Activated T-helper 17 cell treated with anti-CD3 and anti-CD28 coated beads, Interleukin-2, amount 50 U/mL, for 72 hours (primary cell): ENCODE data around the gene RNU11. TPM values are rescaled to one million over a fixed set of nuclear protein-coding genes. Genes with fewer than 3 reads are reported as not detected.
"Not testable (repeated sequence)": the region's sequence is repeated elsewhere in the genome, so short reads cannot be mapped to it uniquely, and the experiment has no call there.

Experiments
- ATAC-seq: fragments of 150-1000 bp; cut with Tn5 transposase; replicated peaks from 2 replicates; pipeline ENCODE4 v1.10.0; 2021; ENCODE audit warnings: mild to moderate bottlenecking, moderate library complexity
- H3K27ac Mint-ChIP-seq: one replicate; pipeline ENCODE4 v1.8.0; 2022; ENCODE audit warnings: mixed read lengths
- H3K27me3 Mint-ChIP-seq: one replicate; pipeline ENCODE4 v1.8.0; 2022; ENCODE audit warnings: mixed read lengths
- H3K36me3 Mint-ChIP-seq: one replicate; pipeline ENCODE4 v1.8.0; 2022; ENCODE audit warnings: low read depth, mild to moderate bottlenecking, mixed read lengths
- H3K4me1 Mint-ChIP-seq: one replicate; pipeline ENCODE4 v1.8.0; 2022; ENCODE audit warnings: mixed read lengths
- H3K4me3 Mint-ChIP-seq: one replicate; pipeline ENCODE4 v1.8.0; 2022; ENCODE audit warnings: mild to moderate bottlenecking, mixed read lengths
- H3K9me3 Mint-ChIP-seq: one replicate; pipeline ENCODE4 v1.8.0; 2022; ENCODE audit warnings: mixed read lengths
- total RNA-seq, 2 donors: library from RNA; stranded (reverse); gene quantifications; one replicate each; pipeline ENCODE4 v1.2.3, GENCODE V29; 2022

Gene RNU11
- total RNA-seq, result not detected

DNA sequence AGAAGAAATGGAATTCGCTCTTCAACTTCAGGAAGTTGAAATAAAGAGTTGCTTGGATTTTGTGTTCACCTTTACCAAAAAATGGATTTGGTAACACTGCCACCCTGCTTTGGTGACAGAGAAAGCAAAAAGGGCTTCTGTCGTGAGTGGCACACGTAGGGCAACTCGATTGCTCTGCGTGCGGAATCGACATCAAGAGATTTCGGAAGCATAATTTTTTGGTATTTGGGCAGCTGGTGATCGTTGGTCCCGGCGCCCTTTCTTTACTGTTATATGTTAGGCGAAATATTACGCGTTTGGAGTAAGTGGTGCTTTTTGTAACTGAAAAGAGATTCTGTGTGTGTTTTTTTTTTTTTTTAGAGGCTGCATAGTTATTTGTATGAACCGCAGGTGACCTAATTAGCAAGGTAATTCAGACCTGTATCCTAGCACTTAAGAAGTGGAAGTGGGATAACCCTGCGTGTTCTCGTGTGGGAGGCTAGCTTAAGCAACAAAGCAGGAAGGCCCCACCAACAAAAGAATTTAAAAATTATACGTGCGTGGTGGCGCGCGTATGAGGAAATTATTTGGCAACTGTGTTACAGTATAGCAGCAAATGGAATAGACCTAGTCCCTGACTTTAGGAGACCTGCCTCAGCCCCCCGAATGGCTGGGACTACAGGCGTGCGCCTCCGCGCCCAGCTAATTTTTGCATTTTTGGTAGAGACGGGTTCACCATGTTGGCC, at the start of gene RNU11:
Gene RNU11, plus strand, starts transcription at position 127 of the 725 bp plus-strand sequence.
- Mint-ChIP-seq H3K36me3 (peaks cover 19% of the 10 kb centered on the region), H3K27me3 (no peaks in the 10 kb centered on the region), H3K4me3 (peak within 1 kb of the TSS; percentile 95), H3K9me3 (no peaks in the 10 kb centered on the region), H3K4me1 (peaks cover 21% of the 10 kb centered on the region), H3K27ac (peak within 1 kb of the TSS; percentile 100)
- peak; percentile 79 for ATAC-seq

DNA sequence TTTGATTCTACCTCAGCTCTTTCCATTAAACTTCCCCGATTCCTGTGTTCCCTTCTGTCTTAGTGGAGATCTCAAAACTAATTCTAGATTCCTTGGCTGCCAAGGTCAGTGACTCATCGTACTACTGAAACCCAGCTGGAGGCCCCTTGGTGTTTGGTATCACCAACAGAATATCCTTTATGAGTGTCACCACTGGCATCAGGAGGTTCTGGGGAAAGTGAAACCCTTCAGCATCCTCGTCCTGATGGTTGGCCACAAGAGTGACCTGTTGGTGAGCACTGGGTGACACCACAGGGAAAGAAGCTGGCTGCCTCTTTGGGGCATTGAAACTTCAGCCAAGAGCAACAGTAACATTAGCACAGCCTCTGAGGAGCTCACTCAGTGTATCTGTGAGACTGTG, 46.7 kb upstream of the RNU11 start:
- Mint-ChIP-seq H3K4me3 (no peak overlapping the region), H3K4me1 (no peaks in the 10 kb centered on the region), H3K9me3 (no peaks in the 10 kb centered on the region), H3K27ac (peak overlapping the region; percentile 30), H3K36me3 (peaks cover 41% of the 10 kb centered on the region), H3K27me3 (no peaks in the 10 kb centered on the region)
- ATAC-seq, result peak; percentile 94

GRCh38 chr1:28602536-28603439, 45.6 kb upstream of the RNU11 start:
- no peaks in the 10 kb centered on the region for H3K27me3 Mint-ChIP-seq
- H3K4me1 Mint-ChIP-seq, result no peaks in the 10 kb centered on the region
- ATAC-seq, result no peak
- peaks cover 52% of the 10 kb centered on the region for H3K36me3 Mint-ChIP-seq
- no peaks in the 10 kb centered on the region for H3K9me3 Mint-ChIP-seq
- H3K4me3 Mint-ChIP-seq, result no peak overlapping the region
- no peak overlapping the region for H3K27ac Mint-ChIP-seq

DNA sequence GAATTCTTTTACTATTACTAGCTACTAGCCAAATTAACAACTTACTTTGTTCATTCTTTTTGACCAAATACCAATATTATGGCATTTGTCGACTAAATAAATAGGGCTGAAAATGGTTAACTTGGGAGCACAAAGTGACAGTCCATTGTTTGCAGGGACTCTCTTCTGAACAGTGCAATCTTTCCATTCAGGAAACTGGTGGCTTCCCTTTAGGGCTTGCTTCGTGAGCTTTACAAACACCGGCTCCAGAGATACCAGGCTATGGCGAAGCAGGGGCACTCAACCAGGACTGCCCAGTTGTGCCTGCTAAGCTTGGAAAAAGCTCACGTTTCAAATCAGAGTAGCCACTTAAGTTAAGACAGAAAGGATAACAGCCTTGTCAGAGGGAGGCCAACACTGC, 44.0 kb upstream of the RNU11 start:
- H3K9me3 Mint-ChIP-seq, result no peaks in the 10 kb centered on the region
- H3K27me3 Mint-ChIP-seq, result no peaks in the 10 kb centered on the region
- peaks cover 64% of the 10 kb centered on the region for H3K36me3 Mint-ChIP-seq
- H3K4me1 Mint-ChIP-seq, result no peaks in the 10 kb centered on the region
- no peak overlapping the region for H3K27ac Mint-ChIP-seq
- no peak for ATAC-seq
- H3K4me3 Mint-ChIP-seq, result no peak overlapping the region

GRCh38 chr1:28604962-28605361, 43.4 kb upstream of the RNU11 start:
- H3K4me1 Mint-ChIP-seq, result no peaks in the 10 kb centered on the region
- H3K4me3 Mint-ChIP-seq, result no peak overlapping the region
- H3K36me3 Mint-ChIP-seq, result peaks cover 69% of the 10 kb centered on the region
- H3K27ac Mint-ChIP-seq, result no peak overlapping the region
- H3K27me3 Mint-ChIP-seq, result no peaks in the 10 kb centered on the region
- ATAC-seq, result no peak
- H3K9me3 Mint-ChIP-seq, result no peaks in the 10 kb centered on the region

GRCh38 chr1:28606771-28607170, 41.6 kb upstream of the RNU11 start:
- H3K27ac Mint-ChIP-seq, result no peak overlapping the region
- no peak overlapping the region for H3K4me3 Mint-ChIP-seq
- peaks cover 79% of the 10 kb centered on the region for H3K36me3 Mint-ChIP-seq
- no peaks in the 10 kb centered on the region for H3K27me3 Mint-ChIP-seq
- no peaks in the 10 kb centered on the region for H3K4me1 Mint-ChIP-seq
- ATAC-seq, result no peak
- no peaks in the 10 kb centered on the region for H3K9me3 Mint-ChIP-seq

DNA sequence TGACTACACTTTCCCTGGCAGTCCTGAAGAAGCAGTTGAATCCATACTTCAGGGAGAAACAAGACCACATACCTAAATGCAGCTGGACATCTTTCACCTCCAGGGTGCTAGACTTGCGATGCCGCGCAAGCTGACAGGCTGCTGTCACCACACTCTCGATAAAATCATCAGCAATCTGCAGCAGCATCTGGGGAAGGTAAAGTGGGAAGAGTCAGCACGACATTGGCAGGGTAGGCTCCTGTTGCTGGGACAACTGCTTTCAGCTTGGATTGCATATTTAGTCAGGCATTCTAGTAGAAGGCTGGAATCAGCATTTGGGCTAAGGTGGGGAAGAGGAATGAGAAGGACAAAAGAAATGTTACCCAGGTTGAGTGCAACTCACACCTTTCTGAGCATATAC, 35.2 kb upstream of the RNU11 start:
- H3K4me1 Mint-ChIP-seq, result no peaks in the 10 kb centered on the region
- peaks cover 79% of the 10 kb centered on the region for H3K36me3 Mint-ChIP-seq
- no peak overlapping the region for H3K4me3 Mint-ChIP-seq
- H3K27ac Mint-ChIP-seq, result no peak overlapping the region
- H3K27me3 Mint-ChIP-seq, result no peaks in the 10 kb centered on the region
- H3K9me3 Mint-ChIP-seq, result no peaks in the 10 kb centered on the region
- ATAC-seq, result no peak

DNA sequence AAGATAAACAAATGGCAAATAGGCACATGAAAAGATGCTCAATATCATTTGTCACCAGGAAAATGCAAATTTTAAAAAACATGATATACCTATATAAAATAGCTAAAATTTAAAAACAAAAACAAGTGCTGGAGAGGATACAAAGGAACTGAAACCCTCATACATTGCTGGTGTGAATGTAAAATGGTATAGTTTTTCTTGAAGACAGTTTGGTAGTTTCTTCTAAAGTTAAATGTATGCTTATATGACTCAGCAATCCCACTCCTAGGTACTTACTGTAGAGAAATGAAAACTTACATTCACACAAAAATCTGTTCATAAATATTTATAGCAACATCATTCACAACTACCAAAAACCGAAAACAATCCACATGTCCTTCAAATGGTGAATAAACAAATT, 16.7 kb upstream of the RNU11 start:
- Mint-ChIP-seq H3K36me3 (peaks cover 15% of the 10 kb centered on the region), H3K27ac (no peak overlapping the region), H3K27me3 (no peaks in the 10 kb centered on the region), H3K4me3 (no peak overlapping the region), H3K4me1 (peaks cover 6% of the 10 kb centered on the region), H3K9me3 (no peaks in the 10 kb centered on the region)
- no peak for ATAC-seq

DNA sequence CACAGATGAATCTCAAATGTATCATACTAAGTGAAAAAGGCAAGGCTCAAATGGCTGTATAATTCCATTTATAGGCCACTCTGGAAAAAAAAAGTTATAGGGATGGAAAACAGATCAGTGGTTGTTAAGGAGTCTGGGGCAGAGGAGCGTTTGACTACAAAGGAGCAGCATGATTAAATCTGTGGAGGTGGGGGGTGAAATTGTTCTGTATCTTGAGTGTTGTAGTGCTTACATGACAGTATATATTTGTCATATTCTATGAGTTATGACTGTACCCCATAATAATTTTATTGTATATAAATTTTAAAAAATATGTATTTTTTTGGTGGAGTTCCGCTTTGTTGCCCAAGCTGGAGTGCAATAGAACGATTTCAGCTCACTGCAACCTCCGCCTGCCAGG, 15.8 kb upstream of the RNU11 start:
- H3K27ac Mint-ChIP-seq, result no peak overlapping the region
- no peak for ATAC-seq
- no peaks in the 10 kb centered on the region for H3K9me3 Mint-ChIP-seq

DNA sequence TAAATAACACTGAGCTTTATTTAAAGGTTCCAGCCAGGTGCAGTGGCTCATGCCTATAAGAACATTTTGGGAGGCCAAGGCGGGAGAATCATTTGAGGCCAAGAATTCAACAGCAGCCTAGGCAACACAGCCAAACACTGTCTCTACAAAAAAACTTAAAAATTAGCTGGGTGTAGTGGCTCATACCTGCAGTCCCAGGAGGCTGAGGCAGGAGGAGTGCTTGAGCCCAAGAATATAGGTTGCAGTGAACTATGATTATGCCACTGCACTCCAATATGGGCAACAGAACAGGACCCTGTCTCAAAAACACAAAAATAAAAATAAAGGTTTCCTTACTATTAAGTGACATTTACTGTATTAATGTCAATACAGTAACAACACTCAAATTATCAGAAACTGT, 7.6 kb upstream of the RNU11 start:
- ATAC-seq, result no peak
- Mint-ChIP-seq H3K4me3 (peak overlapping the region; percentile 100), H3K27ac (no peak overlapping the region), H3K4me1 (peaks cover 29% of the 10 kb centered on the region), H3K27me3 (no peaks in the 10 kb centered on the region), H3K9me3 (no peaks in the 10 kb centered on the region), H3K36me3 (peaks cover 36% of the 10 kb centered on the region)

More for the DNA sequence above, 15.8 kb upstream of the RNU11 start:
- peaks cover 6% of the 10 kb centered on the region for H3K4me1 Mint-ChIP-seq
- no peak overlapping the region for H3K4me3 Mint-ChIP-seq
- no peaks in the 10 kb centered on the region for H3K27me3 Mint-ChIP-seq
- peaks cover 15% of the 10 kb centered on the region for H3K36me3 Mint-ChIP-seq

DNA sequence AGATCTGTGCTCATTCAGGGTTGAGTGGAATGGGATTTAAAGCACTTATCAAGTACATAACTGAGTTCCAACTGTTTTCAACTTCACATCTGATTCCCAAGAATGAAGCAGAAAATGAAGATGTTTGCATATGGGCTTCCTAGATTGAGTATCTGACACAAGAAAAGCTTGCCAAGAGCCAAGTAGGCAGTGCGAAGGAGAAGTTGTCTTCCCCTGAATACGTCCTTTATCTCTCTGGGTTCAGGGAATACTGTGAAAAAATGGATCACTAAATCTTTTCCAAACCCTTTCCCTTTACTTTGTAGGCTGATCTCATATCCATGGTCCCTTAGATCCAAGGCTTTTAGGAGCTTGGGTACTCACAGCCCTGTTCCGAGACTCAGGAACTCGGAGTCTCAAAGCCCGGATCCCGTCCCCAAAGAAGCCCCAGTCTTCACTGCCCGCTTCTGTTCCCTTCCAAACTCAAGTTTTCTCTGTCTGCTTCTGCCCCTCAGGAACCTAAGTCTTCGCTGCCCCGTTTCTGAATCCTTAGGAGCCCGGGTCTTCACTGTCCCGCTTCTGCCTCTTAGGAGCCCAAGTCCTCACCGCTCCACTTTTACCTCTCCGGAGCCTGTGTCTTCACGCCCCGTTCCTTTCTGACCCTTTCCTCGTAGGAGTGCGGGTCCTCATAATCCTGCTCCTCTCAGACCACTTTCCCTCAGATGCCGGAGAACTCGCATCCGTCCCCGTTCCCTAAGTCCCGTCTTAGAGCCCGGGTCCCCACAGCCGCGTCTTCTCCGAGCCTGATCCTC, 6.1 kb upstream of the RNU11 start:
- peaks cover 27% of the 10 kb centered on the region for H3K36me3 Mint-ChIP-seq
- no peaks in the 10 kb centered on the region for H3K9me3 Mint-ChIP-seq
- peak overlapping the region; percentile 100 for H3K4me3 Mint-ChIP-seq
- peaks cover 23% of the 10 kb centered on the region for H3K4me1 Mint-ChIP-seq
- H3K27me3 Mint-ChIP-seq, result no peaks in the 10 kb centered on the region
- H3K27ac Mint-ChIP-seq, result peak overlapping the region; percentile 100
- peak; percentile 33 for ATAC-seq

DNA sequence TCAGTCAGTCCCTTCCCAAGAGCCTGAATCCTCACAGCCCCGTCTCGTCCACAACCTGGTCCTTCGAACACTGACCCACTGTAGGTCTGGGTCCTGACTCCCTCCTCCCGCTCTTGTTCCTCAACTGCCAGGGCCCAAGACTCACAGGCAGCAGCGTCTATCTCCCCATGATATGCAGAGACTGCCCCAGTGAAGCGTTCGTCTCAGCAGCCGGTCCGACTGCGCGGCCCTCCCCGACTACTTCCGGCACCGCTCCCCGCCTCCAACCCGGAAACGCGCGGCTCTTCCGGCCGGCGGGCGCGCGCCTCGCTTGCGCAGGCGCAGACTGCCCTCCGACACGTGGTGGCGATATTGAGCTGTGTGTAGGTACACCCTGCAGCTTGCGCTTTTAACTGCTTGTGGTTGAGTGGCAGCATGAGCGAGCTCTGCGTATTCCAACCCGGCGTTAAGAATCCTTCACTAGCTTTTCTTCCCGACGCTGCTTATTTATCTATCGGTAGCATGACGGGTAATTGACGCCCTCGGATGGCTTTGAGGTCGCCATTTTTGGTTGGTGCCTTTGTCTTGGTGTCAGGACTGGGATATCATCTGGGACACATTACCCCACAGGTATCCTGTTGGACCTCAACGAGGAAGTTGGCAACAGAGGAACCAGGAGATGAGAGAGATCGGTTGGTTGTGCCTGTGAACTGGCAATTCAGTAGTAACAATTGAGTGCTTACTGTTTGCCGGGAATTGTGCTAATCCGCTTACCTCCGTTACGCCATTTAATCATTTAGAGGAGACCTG, 5.4 kb upstream of the RNU11 start, which contains the start of gene TAF12:
Gene TAF12, minus strand, starts transcription at position 221 of the 789 bp plus-strand sequence. CDS start 20,986 bp downstream, outside the sequence.
- Mint-ChIP-seq H3K27ac (peak within 1 kb of the TSS; percentile 100), H3K36me3 (peaks cover 32% of the 10 kb centered on the region), H3K27me3 (no peaks in the 10 kb centered on the region), H3K4me1 (peaks cover 26% of the 10 kb centered on the region), H3K4me3 (peak within 1 kb of the TSS; percentile 100), H3K9me3 (no peaks in the 10 kb centered on the region)
- ATAC-seq, result peak; percentile 88

DNA sequence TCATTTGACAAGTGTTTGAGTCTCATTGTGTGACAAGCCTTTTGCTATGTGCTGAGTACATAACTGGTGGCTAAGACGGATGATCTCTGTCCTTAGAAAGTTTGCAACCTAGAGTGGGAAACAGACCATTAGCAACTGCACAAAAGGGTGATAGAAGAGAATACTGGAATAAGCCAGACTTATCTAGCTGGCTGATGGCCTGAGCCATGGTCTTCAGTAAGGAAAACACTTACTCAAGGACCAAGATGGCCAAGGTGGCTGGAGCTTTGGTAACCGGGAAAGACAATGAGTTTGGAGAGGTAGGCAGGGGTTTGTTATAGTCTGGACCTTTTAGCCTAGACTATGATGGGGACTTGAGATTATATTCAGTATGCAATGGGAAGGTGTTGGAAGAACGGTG, 3.9 kb upstream of the RNU11 start:
- Mint-ChIP-seq H3K36me3 (peaks cover 41% of the 10 kb centered on the region), H3K27me3 (no peaks in the 10 kb centered on the region), H3K4me3 (peak overlapping the region; percentile 100), H3K9me3 (no peaks in the 10 kb centered on the region), H3K4me1 (peaks cover 34% of the 10 kb centered on the region), H3K27ac (peak overlapping the region; percentile 100)
- no peak for ATAC-seq

GRCh38 chr1:28645406-28645805, 3.0 kb upstream of the RNU11 start:
- not testable (repeated sequence) for H3K27me3 Mint-ChIP-seq, H3K4me3 Mint-ChIP-seq, ATAC-seq, H3K27ac Mint-ChIP-seq, H3K9me3 Mint-ChIP-seq
- H3K36me3 Mint-ChIP-seq, result peaks cover 34% of the 10 kb centered on the region
- H3K4me1 Mint-ChIP-seq, result peaks cover 30% of the 10 kb centered on the region
